ENCODE measurements around the gene FADS2. TPM values are rescaled to one million over a fixed set of nuclear protein-coding genes. Genes with fewer than 3 reads are reported as not detected.

The FADS2 gene
- total RNA-seq, 1 experiment from 2014 or later: 36.3 TPM

- no peaks in the 10 kb centered on the region for H3K9me3 ChIP-seq
- H3K27me3 Mint-ChIP-seq (ENCODE audit: insufficient read depth, unreplicated experiment): no peaks in the 10 kb centered on the region
- intact Hi-C loops (cut with micrococcal nuclease; ENCODE audit: unreplicated experiment): no loop called here
- H3K4me3 ChIP-seq (ENCODE audit: low read depth, low read length): no peak overlapping the region
- no peak for TF ChIP-seq CTCF (IDR thresholded peaks at IDR 0.05; ENCODE audit: insufficient read depth in 1 of 2, low read depth in 1 of 2, low read length in 1 of 2, severe bottlenecking in 1 of 2, unreplicated experiment in 1 of 2)
- BruUV-seq (replicated peaks): no TSS peak
- H3K27ac Mint-ChIP-seq (ENCODE audit: unreplicated experiment): no peak overlapping the region
- no peaks in the 10 kb centered on the region for H3K36me3 ChIP-seq (ENCODE audit: control insufficient read depth, insufficient read depth, low read length)
- no peaks in the 10 kb centered on the region for H3K36me3 Mint-ChIP-seq (ENCODE audit: insufficient read depth, unreplicated experiment)
- no peaks in the 10 kb centered on the region for H3K9me3 Mint-ChIP-seq (ENCODE audit: unreplicated experiment)
- POLR2A ChIA-PET: no interaction called here
- CTCF ChIA-PET: interaction anchor here (0.5 to 2.4 kb wide), 5 partner anchors 9 to 102 kb away, joined by 3 to 14 read pairs (median 6); no protein-coding TSS in a partner anchor
- no peaks in the 10 kb centered on the region for H3K4me1 Mint-ChIP-seq (ENCODE audit: low read depth, unreplicated experiment)
- DNase-seq: no peak
- H3K4me3 Mint-ChIP-seq (ENCODE audit: unreplicated experiment): no peak overlapping the region
- no peaks in the 10 kb centered on the region for H3K4me1 ChIP-seq
- H3K27me3 ChIP-seq (replicated peaks; ENCODE audit: control insufficient read depth, insufficient read depth, low read length): no peaks in the 10 kb centered on the region
Observed at GRCh38 chr11:61907871-61908729, 80.0 kb downstream of the FADS2 start.

GRCh38 chr11:61908730-61909316 lies 80.7 kb downstream of the FADS2 start:
- no peaks in the 10 kb centered on the region for H3K4me1 ChIP-seq
- no peaks in the 10 kb centered on the region for H3K36me3 ChIP-seq (ENCODE audit: control insufficient read depth, insufficient read depth, low read length)
- intact Hi-C loops (cut with micrococcal nuclease; ENCODE audit: unreplicated experiment): no loop called here
- ChIA-PET CTCF (interaction anchor here (0.5 to 2.4 kb wide), 3 partner anchors 10 to 41 kb away, joined by 6 to 14 read pairs (median 8); no protein-coding TSS in a partner anchor), POLR2A (no interaction called here)
- Mint-ChIP-seq H3K4me1 (ENCODE audit: low read depth, unreplicated experiment) (no peaks in the 10 kb centered on the region), H3K9me3 (ENCODE audit: unreplicated experiment) (no peaks in the 10 kb centered on the region), H3K4me3 (ENCODE audit: unreplicated experiment) (no peak overlapping the region), H3K36me3 (ENCODE audit: insufficient read depth, unreplicated experiment) (no peaks in the 10 kb centered on the region), H3K27me3 (ENCODE audit: insufficient read depth, unreplicated experiment) (no peaks in the 10 kb centered on the region), H3K27ac (ENCODE audit: unreplicated experiment) (no peak overlapping the region)
- no peak overlapping the region for H3K4me3 ChIP-seq (ENCODE audit: low read depth, low read length)
- TF ChIP-seq CTCF (IDR thresholded peaks at IDR 0.05; ENCODE audit: insufficient read depth in 1 of 2, low read depth in 1 of 2, low read length in 1 of 2, severe bottlenecking in 1 of 2, unreplicated experiment in 1 of 2): no peak
- no TSS peak for BruUV-seq (replicated peaks)
- DNase-seq: no peak
- H3K27me3 ChIP-seq (replicated peaks; ENCODE audit: control insufficient read depth, insufficient read depth, low read length): no peaks in the 10 kb centered on the region
- no peaks in the 10 kb centered on the region for H3K9me3 ChIP-seq

GRCh38 chr11:61910187-61911127 lies 82.4 kb downstream of the FADS2 start:
- Histone ChIP-seq H3K9me3 (no peaks in the 10 kb centered on the region), H3K4me1 (no peaks in the 10 kb centered on the region), H3K36me3 (ENCODE audit: control insufficient read depth, insufficient read depth, low read length) (no peaks in the 10 kb centered on the region), H3K27me3 (replicated peaks; ENCODE audit: control insufficient read depth, insufficient read depth, low read length) (no peaks in the 10 kb centered on the region), H3K4me3 (ENCODE audit: low read depth, low read length) (no peak overlapping the region)
- CTCF ChIA-PET: interaction anchor here (0.6 to 2.4 kb wide), 2 partner anchors 37 to 128 kb away, joined by 3 to 8 read pairs; no protein-coding TSS in a partner anchor
- TF ChIP-seq CTCF (IDR thresholded peaks at IDR 0.05; ENCODE audit: insufficient read depth in 1 of 2, low read depth in 1 of 2, low read length in 1 of 2, severe bottlenecking in 1 of 2, unreplicated experiment in 1 of 2): no peak
- Mint-ChIP-seq H3K9me3 (ENCODE audit: unreplicated experiment) (no peaks in the 10 kb centered on the region), H3K27me3 (ENCODE audit: insufficient read depth, unreplicated experiment) (no peaks in the 10 kb centered on the region), H3K36me3 (ENCODE audit: insufficient read depth, unreplicated experiment) (no peaks in the 10 kb centered on the region), H3K27ac (ENCODE audit: unreplicated experiment) (no peak overlapping the region), H3K4me1 (ENCODE audit: low read depth, unreplicated experiment) (no peaks in the 10 kb centered on the region), H3K4me3 (ENCODE audit: unreplicated experiment) (no peak overlapping the region)
- POLR2A ChIA-PET: no interaction called here
- DNase-seq: peak in 1 of 2 experiments; percentile 22
- intact Hi-C loops (cut with micrococcal nuclease; ENCODE audit: unreplicated experiment): loop anchor here (10.0 kb wide), 1 partner anchor 876 kb away; no protein-coding TSS in a partner anchor
- no TSS peak for BruUV-seq (replicated peaks)

Measured in Caco-2 (cell line).